HG03571 (cell line): ENCODE measurements around the gene WDR48.
A peak's percentile ranks its signal among the peaks of the same experiment; 100 is the strongest.
"Not testable (repeated sequence)": the region's sequence is repeated elsewhere in the genome, so short reads cannot be mapped to it uniquely, and the experiment has no call there.

ENCODE experiments used
- ATAC-seq: cut with Tn5 transposase; IDR thresholded peaks from one replicate; pipeline ENCODE4 v1.9.1; 2021; ENCODE audit not compliant: unreplicated experiment

The WDR48 gene

DNA sequence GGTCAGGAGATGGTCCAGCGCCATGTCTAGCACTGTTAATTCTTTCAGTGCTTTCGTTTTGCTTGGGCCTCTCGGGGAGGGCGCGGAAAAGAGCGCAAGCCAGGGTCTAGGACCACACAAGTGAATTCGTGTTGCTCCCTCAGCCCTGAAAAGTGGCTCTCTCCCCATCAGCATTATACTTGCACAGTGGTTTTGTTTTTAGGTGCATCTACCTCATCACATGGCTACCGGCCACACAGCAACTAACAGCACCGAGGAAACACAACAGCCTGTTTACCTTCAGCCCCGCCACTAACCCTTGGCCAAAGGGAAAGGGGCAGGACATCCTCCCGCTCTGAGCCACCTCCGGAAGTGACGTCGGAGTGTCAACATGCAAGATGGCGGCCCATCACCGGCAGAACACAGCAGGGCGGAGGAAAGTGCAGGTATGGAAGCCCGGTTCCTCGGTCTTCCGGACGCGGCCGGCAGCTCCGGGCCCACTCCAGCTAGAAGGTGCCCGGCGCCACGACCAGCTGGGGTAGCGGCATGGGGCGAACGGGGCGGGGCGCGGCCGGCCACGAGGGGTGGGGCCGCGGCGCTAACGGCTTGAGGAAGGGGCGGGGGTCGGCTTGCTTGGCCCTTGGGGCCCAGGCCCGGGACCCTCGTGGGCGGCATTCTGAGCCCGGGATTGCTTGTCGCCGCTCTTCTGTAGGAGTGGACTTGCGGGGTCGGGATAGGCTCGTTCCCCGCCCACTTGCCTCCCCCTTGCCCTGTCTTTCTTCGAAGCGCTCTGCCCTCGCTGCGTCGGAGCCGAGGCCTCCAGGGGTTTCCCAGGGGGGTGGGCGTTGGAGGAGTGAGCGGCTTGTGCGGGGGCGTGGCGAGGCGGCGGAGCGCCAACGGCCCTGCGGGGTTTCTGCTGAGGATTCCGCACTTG, at the start of gene WDR48, which contains the start of gene SCN11A:
Gene WDR48, plus strand, starts transcription at position 368 of the 913 bp plus-strand sequence. Its CDS starts 10 bp downstream, at position 378.
Gene SCN11A, minus strand, starts transcription at position 296 of the 913 bp plus-strand sequence. CDS start 101,582 bp downstream, outside the sequence.
- ATAC-seq, result peak; percentile 99

GRCh38 chr3:39005295-39005694, 46.5 kb upstream of the WDR48 start:
- ATAC-seq, result no peak

GRCh38 chr3:39011191-39011736, 40.6 kb upstream of the WDR48 start:
- ATAC-seq, result no peak

DNA sequence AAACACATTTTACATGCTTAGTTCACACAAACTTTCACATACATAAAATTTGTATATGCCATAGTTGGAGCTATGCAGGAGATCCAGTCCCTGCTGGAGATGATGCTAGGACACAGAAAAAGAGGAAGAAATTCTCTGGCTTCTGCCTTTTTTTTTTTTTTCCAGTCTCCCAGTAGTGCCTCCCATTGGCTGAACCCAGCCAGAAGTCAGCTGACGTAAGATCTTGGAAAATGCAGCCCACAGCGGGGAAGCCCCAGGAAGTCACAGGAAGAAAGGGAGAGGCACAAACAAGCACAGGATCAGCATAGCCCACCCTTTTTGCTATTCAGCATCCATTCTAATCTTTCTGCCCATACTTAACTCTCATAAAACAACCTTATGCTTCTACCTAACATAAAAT, 38.5 kb upstream of the WDR48 start:
- no peak for ATAC-seq

GRCh38 chr3:39013921-39014509, 37.8 kb upstream of the WDR48 start:
- ATAC-seq, result no peak

DNA sequence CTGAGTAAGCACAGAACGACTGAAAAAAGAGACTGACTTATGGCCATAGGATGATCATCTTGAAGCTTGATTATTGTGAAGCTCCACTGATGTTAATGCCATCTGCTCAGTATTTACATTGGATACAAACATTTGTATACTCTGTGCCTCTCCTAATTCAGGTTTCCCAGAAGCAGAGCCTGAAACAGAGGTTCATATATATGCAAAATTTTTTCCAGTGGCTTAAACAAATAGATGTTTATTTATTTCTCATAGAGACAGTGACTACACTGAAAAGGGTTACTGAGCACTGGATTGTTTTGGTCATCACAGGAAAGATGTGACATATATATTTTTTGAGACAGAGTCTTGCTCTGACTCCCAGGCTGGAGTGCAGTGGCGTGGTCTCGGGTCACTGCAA, 36.4 kb upstream of the WDR48 start:
- ATAC-seq, result no peak

DNA sequence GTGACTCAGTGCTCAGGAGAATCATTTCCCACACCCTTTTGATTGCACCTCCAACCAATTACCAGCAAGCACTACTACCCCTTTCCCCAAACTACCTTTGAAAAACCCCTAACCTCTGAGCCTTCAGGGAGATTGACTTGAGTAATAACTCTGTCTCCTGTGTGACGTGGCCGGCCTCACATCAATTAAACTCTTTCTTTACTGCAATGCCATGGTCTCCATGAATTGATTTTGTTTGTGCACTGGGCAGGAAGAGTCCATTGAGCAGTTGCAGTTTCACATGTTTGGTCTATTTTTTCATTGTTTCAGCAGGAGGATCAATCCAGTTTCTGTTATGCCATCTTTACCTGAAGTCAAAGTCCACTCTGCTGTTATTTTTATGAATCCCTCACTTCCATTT, 32.5 kb upstream of the WDR48 start:
- no peak for ATAC-seq

DNA sequence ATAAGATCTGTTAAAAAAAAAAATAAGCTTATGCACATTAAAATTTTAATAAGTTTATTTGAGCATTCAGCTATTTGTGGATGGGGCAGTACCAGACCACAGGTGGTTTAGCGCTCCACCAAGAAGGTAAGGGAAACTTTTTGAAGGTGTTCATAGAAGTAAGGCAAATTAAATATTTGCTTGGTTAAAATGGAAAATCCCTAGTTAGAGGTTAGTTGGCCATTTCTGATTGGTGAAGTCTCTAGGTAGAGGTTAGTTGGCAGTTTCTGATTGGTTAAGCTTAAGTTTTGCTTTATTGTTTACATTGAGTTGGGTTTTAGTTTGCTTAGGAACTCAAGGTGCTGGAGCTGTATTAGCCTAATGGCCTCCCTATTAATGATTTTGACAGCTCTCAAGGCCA, 30.8 kb upstream of the WDR48 start:
- peak; percentile 70 for ATAC-seq

DNA sequence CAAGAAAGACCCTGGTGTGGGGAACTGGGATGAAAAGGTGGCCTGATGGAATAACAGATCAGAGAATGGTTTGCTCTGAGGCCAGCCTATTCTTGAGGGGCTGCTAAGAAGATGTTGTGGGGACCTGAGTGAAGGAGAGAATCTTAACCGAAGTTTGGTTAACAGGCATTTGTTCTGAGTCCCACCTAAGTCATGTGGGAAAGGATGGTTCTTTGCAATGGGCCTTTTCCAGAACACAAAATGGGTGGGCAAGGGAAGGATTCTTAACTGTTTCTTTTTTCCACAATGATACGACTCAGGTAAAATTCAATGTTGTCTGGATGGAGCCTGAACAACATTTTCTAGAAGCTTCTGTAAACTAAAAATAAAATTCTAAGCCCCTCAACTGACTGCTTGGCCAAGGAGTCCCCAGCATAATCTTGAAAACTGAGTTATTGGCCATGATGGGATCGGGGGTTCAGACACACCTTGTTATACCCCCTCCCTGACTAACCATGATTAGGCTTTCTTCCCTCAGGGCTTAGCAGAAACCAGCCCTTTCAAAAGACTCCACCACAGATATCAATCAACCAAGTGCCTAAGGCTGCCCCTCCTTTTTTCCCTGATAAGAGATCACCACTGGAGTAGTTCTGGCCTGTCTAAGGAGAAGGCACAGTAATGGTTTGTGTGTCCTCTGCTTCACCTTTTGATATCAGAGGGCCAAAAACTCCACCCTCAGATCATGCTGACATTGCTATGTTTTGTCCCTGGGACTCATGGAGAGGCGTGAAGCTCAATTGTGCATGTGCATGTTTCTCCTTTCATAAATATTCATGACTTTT, 30.1 kb upstream of the WDR48 start:
- ATAC-seq, result no peak

DNA sequence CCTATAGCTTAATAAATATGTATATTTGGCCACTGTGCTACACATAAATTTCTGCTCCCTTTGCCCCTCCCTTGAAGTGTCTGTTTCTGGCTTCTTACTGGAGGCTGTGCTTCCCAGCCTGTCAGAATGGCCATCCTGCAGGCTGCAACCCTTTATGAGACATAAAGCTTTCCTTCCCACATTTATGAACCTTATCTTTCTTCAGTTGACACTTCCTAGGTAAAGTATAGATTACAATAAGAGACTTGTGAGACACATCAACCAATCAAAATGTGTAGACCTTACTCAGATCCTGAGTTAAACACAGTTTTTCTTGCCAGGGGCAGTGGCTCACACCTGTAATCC, 29.6 kb upstream of the WDR48 start:
- no peak for ATAC-seq

DNA sequence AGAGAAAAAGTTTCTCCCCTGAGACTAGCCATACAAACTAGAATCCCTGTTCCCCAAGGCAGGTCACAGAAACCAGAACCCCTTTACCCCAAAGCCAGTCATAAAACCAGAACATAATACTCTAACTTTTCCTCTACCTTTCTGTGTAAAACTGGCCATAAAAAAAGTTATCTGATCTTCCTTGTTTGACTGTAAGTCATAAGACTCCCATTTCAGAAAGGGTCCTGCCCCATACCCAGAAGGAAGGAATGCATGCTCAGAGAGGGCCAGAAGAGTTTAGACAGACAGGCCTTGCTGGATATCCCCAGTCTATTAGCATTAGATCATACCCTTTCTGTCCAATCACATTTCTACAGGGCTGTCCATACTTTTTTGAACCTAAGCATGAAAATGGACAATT, 27.3 kb upstream of the WDR48 start:
- no peak for ATAC-seq

DNA sequence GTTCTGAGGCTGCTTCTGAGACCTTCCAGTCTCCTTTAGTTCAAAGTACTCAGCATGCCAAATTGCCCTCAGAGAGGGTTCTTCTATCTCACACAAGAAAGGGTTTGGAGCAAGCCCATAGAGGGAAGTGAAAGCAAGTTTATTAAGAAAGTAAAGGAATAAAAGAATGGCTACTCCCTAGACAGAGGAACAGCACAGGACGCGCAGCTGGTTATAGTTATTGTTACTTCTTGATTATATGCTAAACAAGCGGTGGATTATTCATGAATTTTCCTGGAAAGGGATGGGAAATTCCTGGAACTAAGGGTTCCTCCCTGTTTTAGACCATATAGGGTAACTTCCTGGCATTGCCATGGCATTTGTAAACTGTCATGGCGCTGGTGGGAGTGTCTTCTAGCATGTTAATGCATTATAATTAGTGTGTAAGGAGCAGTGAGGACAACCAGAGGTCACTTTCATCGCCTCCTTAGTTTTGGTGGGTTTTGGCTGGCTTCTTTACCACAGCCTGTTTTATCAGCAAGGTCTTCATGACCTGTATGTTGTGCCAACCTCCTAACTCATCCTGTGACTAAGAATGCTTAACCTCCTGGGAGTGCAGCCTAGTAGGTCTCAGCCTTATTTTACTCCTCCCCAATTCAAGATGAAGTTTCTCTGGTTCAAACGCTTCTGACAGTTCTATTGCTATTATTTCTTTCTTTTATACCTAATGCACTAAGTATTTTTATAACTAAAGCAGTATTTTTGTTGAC, 26.4 kb upstream of the WDR48 start:
- no peak for ATAC-seq

DNA sequence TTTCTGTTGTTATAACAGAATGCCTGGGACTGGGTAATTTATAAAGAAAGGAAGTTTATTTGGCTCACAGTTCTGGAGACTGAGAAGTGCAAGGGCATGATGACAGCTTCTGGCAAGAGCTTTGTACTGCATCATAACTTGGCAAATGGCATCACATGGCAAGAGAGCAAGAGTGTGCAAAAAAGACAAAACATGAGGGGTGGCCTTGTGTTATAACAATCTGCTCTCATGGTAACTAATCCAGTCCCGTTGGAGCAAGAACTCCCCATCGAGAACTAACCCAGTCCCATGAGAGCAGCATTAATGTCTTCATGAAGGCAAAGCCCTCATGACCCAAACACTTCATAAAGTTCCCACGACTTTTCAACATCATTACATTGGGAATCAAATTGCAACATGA, 23.3 kb upstream of the WDR48 start:
- no peak for ATAC-seq

DNA sequence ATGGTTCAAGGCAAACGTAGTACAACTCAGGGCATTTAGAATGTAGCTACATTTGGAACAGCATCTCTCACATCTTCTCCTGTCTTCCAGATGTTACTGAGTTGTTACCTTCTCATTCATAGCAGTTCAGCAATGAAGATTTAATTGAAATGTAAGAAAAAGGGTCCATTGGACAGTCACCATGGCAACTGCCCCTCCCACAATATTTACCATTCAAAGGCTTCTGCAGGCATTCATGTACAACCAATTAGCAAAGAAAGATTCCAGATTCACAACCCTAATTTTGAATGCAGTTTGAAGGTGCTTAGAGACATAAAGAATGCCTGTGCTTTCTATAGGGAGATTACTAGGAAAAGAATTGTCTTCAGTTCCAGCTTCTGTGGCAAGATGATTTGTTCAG, 22.3 kb upstream of the WDR48 start:
- ATAC-seq, result no peak

DNA sequence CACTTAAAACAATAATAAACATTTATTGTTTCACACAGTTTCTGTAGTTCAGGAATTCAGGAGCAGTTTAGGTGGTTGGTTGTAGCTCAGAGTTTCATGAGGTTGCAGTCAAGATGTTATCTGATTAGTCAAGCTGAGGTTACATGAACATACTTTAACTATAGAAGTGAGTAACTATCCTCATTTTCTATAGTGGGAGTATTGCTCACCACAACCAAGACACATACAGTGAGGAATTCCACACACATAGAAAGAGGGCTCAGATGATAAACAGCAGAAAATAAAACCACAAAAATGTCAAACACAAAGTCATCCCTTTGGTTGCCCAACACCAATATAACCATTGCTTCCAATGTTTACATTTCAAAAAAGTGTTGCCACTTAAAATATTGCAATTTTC, 13.7 kb upstream of the WDR48 start:
- ATAC-seq, result no peak

GRCh38 chr3:39050029-39050428, 1.8 kb upstream of the WDR48 start:
- no peak for ATAC-seq

DNA sequence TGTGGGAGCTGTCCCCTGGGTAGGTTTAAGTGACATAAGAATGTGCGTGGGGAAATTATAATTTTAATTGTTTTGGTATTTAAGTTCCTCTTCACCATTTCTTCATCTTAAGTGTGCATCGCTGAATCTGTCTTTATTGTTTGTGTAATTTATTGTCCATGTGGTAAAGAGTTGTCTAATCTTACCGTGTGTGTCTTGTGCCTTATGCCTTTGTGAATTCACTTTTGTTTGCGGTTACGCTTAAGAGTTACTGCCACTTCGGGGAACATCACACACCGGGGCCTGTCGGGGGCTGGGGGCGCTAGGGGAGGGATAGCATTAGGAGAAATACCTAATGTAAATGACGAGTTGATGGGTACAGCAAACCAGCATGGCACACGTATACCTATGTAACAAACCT, 767 bp downstream of the WDR48 start:
- ATAC-seq, result no peak

DNA sequence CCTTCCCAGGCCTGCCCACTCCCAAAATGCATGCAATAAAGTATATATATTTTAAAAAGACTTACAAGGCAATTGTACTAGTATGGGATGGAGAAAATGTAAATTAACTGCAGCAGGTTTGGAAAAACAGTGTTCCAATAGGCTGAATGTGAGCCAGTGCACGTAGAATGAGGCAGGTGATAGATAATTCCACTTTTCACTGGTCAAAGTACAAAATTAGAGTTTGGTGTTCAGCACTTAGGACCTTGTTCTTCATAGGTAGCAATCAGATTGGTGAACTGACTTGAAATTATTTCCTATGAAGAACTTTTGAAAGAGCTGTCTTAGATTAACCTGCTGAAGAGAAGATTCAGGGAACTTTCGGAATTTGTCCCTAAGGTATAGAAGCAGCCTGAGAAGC, 1.9 kb downstream of the WDR48 start:
- ATAC-seq, result no peak

- ATAC-seq, result no peak
These were observed 4.3 kb downstream of the WDR48 start for GRCh38 chr3:39056151-39056550.

DNA sequence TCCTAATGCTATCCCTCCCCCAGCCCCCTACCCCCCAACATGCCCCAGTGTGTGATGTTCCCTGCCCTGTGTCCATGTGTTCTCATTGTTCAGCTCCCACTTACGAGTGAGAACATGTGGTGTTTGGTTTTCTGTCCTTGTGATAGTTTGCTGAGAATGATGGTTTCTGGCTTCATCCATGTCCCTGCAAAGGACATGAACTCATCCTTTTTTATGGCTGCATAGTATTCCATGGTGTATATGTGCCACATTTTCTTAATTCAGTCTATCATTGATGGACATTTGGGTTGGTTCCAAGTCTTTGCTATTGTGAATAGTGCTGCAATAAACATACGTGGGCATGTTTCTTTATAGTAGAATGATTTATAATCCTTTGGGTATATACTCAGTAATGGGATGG, 9.4 kb downstream of the WDR48 start:
- not testable (repeated sequence) for ATAC-seq

DNA sequence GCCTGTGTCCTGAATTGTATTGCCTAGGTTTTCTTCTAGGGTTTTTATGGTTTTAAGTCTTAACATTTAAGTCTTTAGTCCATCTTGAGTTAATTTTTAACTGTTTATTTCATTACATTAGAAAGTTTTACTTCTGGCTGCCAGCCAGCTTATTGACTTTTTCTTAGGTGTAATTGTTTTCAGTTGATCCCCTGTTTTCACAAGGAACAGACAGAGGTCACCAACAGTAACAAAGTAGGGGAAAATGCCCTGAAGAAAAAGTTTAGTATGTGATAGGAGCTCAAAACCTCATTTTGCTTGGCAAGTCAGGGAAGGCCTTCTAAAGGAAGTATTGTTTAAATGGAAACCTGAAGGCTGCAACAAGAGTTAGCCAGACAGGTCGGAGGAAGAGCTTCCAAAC, 10.4 kb downstream of the WDR48 start:
- no peak for ATAC-seq
